Astrocyte of the spinal cord (primary cell): ENCODE data around the gene CFAP46.
"Not testable (repeated sequence)": the region's sequence is repeated elsewhere in the genome, so short reads cannot be mapped to it uniquely, and the experiment has no call there.

ENCODE experiments used
- DNase-seq: peaks from one replicate; pipeline ENCODE4 v3.0.0; 2011; ENCODE audit warnings: low read depth, low spot score
- H3K4me3 ChIP-seq: 2 replicates; pipeline ENCODE4 v1.5.1; 2011; ENCODE audit warnings: low read depth, mild to moderate bottlenecking, low read length, moderate library complexity
- in situ Hi-C: cut with HindIII; loops from 2 replicates; pipeline ENCODE4 v1.10.0; 2017; ENCODE audit warnings: low sequenced_read_pairs
- TF ChIP-seq, protein P1 (sequence below): IDR thresholded peaks from 2 replicates; pipeline ENCODE4 v1.5.1; 2012; ENCODE audit warnings: low read depth, mild to moderate bottlenecking, low read length, inconsistent platforms

CFAP46 gene

DNA sequence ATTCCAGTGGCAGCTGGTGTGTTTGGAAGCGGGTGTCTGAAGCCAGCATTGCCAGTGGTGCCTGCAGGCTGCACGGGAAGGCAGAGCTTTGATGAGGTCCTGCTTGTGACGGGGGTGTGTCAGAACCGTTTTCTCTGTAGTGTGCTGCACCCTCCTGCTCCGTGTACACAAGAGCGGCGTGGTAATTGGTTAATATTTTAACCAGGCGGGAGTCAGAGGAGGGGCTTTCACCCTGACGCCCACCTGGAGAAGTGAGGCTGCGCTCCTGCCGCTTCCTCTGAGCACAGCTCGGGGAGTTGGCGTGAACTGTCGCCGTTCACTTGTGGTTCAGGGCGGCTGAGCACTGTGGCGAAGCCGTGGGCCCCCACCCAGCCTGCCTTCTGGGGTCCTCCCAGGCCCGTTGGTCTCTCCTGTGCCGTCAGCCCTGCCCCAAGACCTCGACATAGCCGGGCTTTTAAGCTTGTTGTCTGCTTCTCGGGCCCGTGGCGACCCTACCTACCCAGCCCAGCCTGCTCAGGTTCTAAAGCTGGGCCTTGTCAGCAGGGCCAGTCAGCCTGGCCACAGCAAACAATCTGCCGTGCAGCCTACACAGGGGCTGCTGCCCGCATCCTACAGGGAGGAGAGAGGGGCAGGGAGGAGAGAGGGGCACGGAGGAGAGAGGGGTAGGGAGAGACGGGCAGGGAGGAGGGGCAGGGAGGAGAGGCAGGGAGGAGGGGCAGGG is 168.0 kb downstream of the CFAP46 start:
- TF ChIP-seq, protein P1, sequence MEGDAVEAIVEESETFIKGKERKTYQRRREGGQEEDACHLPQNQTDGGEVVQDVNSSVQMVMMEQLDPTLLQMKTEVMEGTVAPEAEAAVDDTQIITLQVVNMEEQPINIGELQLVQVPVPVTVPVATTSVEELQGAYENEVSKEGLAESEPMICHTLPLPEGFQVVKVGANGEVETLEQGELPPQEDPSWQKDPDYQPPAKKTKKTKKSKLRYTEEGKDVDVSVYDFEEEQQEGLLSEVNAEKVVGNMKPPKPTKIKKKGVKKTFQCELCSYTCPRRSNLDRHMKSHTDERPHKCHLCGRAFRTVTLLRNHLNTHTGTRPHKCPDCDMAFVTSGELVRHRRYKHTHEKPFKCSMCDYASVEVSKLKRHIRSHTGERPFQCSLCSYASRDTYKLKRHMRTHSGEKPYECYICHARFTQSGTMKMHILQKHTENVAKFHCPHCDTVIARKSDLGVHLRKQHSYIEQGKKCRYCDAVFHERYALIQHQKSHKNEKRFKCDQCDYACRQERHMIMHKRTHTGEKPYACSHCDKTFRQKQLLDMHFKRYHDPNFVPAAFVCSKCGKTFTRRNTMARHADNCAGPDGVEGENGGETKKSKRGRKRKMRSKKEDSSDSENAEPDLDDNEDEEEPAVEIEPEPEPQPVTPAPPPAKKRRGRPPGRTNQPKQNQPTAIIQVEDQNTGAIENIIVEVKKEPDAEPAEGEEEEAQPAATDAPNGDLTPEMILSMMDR: no peak
- DNase-seq: no peak
- H3K4me3 ChIP-seq: no peak overlapping the region
- in situ Hi-C loops: no loop called here

DNA sequence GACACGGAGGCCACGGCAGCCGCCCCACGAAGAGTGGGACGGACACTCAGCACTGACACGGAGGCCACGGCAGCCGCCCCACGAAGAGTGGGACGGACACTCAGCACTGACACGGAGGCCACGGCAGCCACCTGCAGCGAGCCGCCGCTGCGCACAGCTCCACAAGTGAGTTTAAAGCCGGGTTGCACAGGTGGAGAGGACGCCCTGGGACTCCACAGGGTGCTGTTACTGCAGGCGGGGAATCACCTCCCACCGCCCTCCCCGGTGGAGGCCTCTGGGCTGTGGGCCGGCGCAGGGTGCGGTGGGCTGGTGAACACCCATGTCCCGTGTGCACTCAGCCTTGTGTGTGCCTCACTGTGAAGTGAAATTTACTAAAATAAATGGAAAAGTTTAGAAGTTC is 169.6 kb downstream of the CFAP46 start:
- DNase-seq, in situ Hi-C loops, H3K4me3 ChIP-seq: not testable (repeated sequence)

DNA sequence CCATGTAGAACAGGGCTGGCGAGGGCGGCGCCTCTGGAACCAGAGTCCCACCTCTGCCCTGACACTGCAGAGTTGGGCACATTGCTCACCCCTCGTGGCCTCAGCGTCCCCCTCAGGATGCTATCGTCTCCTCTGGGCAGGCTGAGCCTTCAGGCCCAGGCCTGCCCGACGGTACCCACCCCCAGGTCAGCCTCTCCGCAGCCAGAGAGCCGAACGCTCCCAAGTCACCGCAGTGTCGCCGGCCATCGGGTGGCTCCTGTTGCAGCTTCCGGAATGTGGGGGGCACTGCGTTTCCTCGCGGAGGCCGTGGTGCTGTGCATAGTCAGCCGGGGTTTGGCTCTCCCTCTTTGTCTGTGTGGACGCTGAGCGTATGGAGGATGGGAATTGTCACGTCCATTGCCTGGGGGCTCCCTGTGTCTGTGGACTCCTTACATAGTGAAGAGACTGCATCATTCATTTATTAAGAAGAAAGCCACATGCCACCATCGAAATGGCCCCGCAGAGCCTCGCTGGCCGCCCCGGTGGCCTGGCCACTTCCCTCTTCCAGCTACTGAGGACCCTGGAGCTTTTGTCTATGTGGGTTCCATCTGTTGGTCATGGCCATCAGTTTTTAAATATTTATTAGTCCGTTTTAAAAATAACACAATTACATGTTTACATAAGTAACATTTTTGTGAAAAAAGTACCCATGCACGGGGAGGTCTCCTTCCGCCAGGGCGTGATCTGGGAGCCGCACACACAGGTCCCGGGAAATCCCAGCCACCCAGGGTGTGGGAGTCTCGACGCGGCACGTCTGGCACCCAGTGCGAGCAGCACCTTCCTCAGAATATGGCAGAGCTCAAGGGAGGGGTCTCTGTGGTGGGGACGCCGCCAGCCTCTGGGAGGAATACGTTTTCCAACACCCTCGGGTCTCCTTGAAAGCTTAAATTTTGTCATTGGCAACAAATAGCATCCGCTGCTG is 172.0 kb downstream of the CFAP46 start:
- in situ Hi-C loops: no loop called here

DNA sequence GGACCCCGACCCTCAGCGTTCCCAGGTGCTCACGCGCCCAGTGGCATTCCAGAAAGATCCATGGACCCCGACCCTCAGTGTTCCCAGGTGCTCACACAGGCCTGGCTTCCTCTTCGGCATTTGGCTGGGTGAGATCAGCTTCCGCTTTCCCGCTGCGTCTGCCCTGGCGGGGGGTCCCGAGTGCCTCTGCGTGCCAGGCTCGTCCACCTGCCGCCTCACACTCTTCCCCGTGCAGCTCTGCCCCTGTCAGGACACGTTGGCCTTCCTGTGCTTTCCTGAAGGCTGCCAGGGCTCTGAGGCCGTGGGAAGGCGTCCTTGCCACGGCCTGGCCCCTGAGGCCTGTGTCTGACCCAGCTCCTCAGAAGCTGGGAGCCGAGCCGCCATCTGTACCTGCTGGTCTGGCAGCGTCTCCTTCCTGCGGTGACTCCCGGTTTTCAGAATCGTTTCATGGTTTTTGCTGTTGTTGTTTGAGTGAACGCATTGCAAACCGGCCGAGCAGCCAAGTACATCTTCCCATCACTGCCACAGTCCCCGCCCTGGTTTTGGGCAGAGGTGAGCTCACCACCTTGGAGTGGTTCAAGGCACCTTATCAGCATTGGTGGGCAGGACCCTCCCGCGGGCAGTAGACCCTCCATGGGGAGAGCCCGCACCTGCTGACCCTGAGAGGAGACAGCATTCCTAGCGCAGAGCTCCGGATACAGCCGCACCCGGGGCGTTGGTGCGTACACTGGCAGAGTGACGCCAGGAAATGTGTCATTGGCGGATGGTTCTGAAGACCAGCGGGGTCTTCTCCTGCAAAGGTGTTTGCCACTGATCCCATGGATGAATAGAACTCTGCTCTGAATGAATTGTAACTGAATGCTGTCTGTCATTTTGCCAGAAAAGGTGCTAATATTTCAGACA is 173.8 kb downstream of the CFAP46 start:
- in situ Hi-C loops: no loop called here
- DNase-seq: no peak
- TF ChIP-seq, protein P1: no peak
- no peak overlapping the region for H3K4me3 ChIP-seq

More for the DNA sequence above, 172.0 kb downstream of the CFAP46 start:
- TF ChIP-seq, protein P1: no peak
- H3K4me3 ChIP-seq: no peak overlapping the region
- DNase-seq: no peak

DNA sequence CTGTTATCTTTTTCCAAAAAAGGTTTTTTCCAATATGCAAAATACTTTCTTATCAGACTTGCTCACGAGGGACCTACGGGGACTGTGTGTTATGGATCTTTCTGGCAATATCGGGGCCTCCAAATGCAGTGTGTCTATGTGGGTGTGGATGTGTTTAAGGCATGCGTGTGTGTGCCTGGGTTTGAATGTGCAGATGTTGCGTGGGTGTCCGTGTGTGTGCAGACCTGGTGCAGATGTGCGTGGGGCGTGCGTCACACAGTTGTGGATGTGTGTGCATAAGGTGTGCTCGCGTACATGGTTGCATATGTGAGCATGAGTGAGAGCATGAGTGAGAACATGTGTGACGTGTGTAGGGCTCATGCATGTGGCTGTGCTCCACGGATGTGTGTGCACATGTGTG is 176.1 kb downstream of the CFAP46 start:
- in situ Hi-C loops: no loop called here
- no peak overlapping the region for H3K4me3 ChIP-seq
- TF ChIP-seq, protein P1: no peak
- no peak for DNase-seq

DNA sequence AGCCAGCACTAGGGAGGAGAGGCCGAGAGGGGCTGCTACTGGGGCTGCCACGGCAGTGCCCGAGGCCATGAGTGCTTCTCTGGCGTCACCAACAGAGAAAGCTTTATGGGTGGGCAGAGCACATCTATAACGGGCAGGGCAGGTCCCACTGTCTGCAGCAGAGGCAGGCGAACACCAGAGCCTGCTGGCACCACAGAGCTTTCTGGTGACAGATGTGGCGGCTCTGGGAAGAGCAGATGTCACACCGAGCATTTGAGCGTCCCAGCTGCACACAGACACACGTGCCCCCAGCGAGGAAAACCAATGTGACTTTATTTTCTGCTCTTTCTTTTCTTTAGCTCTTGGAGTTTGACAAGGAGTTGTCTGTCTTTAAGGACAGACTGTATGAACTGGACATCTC is 176.9 kb downstream of the CFAP46 start:
- no peak overlapping the region for H3K4me3 ChIP-seq
- TF ChIP-seq, protein P1: no peak
- no peak for DNase-seq
- in situ Hi-C loops: no loop called here
